SK-N-SH (cell line): Measurements from ENCODE around the gene TTYH3. TPM values are rescaled to one million over a fixed set of nuclear protein-coding genes. Genes with fewer than 3 reads are reported as not detected.

ENCODE experiments used
- CTCF ChIA-PET: fragments of 300-600, 350-600 bp; formaldehyde crosslinking; extraction: SDS; loops from one replicate; lab custom pipeline; 2021; lab: Yijun Ruan, JAX
- POLR2A ChIA-PET: fragments of 350-600 bp; sonication (Branson Sonifier 250); formaldehyde crosslinking; extraction: SDS; loops from one replicate; lab custom pipeline; 2020; ENCODE audit warnings: antibody characterized with exemption, inconsistent platforms; lab: Yijun Ruan, JAX
- DNase-seq: peaks from one replicate; pipeline ENCODE4 v3.0.0; 2012
- H2AFZ ChIP-seq: fragments of 200-600 bp; sonication (generic); 2 replicates; pipeline ENCODE4 v1.8.1; 2016; ENCODE audit warnings: antibody characterized with exemption, mild to moderate bottlenecking, low read depth
- H3F3A ChIP-seq: fragments of 200-600 bp; sonication (generic); replicated peaks from 2 replicates; pipeline ENCODE3; 2016; ENCODE audit warnings: antibody characterized with exemption, mild to moderate bottlenecking; ENCODE audit not compliant: insufficient read depth
- H3K27ac ChIP-seq, 2 experiments: fragments of 200-500 bp in 1 of 2; fragments of 200-600 bp in 1 of 2; sonication (Bioruptor generic) in 1 of 2; sonication (generic), shearing (Covaris generic) in 1 of 2; 2 replicates each; pipeline versions ENCODE4 v1.5.1 to v1.6.1; 2014 to 2016; ENCODE audit warnings: low read depth in 2 of 2, inconsistent platforms in 1 of 2, low read length in 1 of 2, mild to moderate bottlenecking in 1 of 2, mixed read lengths in 1 of 2
- H3K27me3 ChIP-seq: fragments of 200-600 bp; sonication (generic), shearing (Covaris generic); 2 replicates; pipeline ENCODE4 v1.6.1; 2016; ENCODE audit warnings: mixed run types; ENCODE audit not compliant: insufficient read depth
- H3K36me3 ChIP-seq, 2 experiments: fragments of 200-500 bp in 1 of 2; fragments of 200-600 bp in 1 of 2; sonication (Bioruptor generic) in 1 of 2; sonication (generic) in 1 of 2; replicated peaks in 1 of 2; 2 replicates each; pipeline versions ENCODE3 to v1.5.1; 2014 to 2016; ENCODE audit warnings: low read length in 1 of 2, mild to moderate bottlenecking in 1 of 2; ENCODE audit not compliant: insufficient read depth in 2 of 2, control insufficient read depth in 1 of 2
- H3K4me1 ChIP-seq, 2 experiments: fragments of 200-500 bp in 1 of 2; fragments of 200-600 bp in 1 of 2; sonication (Bioruptor generic) in 1 of 2; sonication (generic), shearing (Covaris generic) in 1 of 2; 2 replicates each; pipeline versions ENCODE4 v1.5.1 to v1.6.1; 2014 to 2016; ENCODE audit warnings: low read depth in 1 of 2, low read length in 1 of 2, mixed run types in 1 of 2; ENCODE audit not compliant: insufficient read depth in 2 of 2, control insufficient read depth in 1 of 2
- H3K4me2 ChIP-seq: fragments of 200-600 bp; sonication (generic), shearing (Covaris generic); 2 replicates; pipeline ENCODE4 v1.6.1; 2017; ENCODE audit warnings: mixed run types
- H3K4me3 ChIP-seq, 2 experiments: fragments of 200-500 bp in 1 of 2; fragments of 200-600 bp in 1 of 2; sonication (Bioruptor generic) in 1 of 2; sonication (generic), shearing (Covaris generic) in 1 of 2; 2 replicates each; pipeline versions ENCODE4 v1.5.1 to v1.8.1; 2014 to 2016; ENCODE audit warnings: low read depth in 2 of 2, inconsistent platforms in 1 of 2, low read length in 1 of 2, mild to moderate bottlenecking in 1 of 2, mixed read lengths in 1 of 2, moderate library complexity in 1 of 2
- H3K79me2 ChIP-seq: fragments of 200-600 bp; sonication (generic); 2 replicates; pipeline ENCODE4 v1.8.1; 2017; ENCODE audit warnings: mild to moderate bottlenecking; ENCODE audit not compliant: insufficient read depth
- H3K9ac ChIP-seq: fragments of 200-600 bp; sonication (generic); 2 replicates; pipeline ENCODE4 v1.6.1; 2017; ENCODE audit warnings: mixed run types
- H3K9me2 ChIP-seq: fragments of 200-600 bp; sonication (generic); 2 replicates; pipeline ENCODE4 v1.6.1; 2017; ENCODE audit warnings: mixed run types
- H3K9me3 ChIP-seq: fragments of 200-600 bp; sonication (generic); 2 replicates; pipeline ENCODE4 v1.6.1; 2017; ENCODE audit warnings: mixed run types, mild to moderate bottlenecking, moderate library complexity
- H4K20me1 ChIP-seq: fragments of 200-600 bp; sonication (generic); 2 replicates; pipeline ENCODE4 v1.6.1; 2017; ENCODE audit warnings: mild to moderate bottlenecking, mixed run types; ENCODE audit not compliant: insufficient read depth
- ELF1 ChIP-seq: IDR thresholded peaks from 2 replicates; pipeline ENCODE4 v1.4.0; 2012
- EZH2phosphoT487 ChIP-seq: fragments of 200-600 bp; sonication (generic); IDR thresholded peaks from 2 replicates; pipeline ENCODE4 v1.6.1; 2017; ENCODE audit warnings: low read depth, mixed run types, mild to moderate bottlenecking, antibody characterized with exemption, moderate library complexity, borderline replicate concordance
- IRF3 ChIP-seq: fragments of 150-350 bp; IDR thresholded peaks from 2 replicates; pipeline ENCODE4 v1.6.1; 2016; ENCODE audit warnings: mild to moderate bottlenecking, low read depth, low read length
- MXI1 ChIP-seq: IDR thresholded peaks from 2 replicates; pipeline ENCODE4 v1.6.1; 2012; ENCODE audit warnings: mild to moderate bottlenecking, low read depth, low read length, improper control_type of control experiment
- RAD21 ChIP-seq: IDR thresholded peaks from 2 replicates; pipeline ENCODE4 v1.6.1; 2012; ENCODE audit warnings: mild to moderate bottlenecking, low read length
- RXRA ChIP-seq: IDR thresholded peaks from 2 replicates; pipeline ENCODE4 v1.4.0; 2012; ENCODE audit warnings: low read depth, mild to moderate bottlenecking, borderline replicate concordance
- SMC3 ChIP-seq: IDR thresholded peaks from 2 replicates; pipeline ENCODE4 v1.6.1; 2012; ENCODE audit warnings: low read depth, low read length, improper control_type of control experiment
- ZBTB33 ChIP-seq: IDR thresholded peaks from 2 replicates; pipeline ENCODE4 v1.4.0; 2012; ENCODE audit warnings: low read depth, borderline replicate concordance
- WGBS: methylation state at CpG from one replicate; pipeline ENCODE4 v1.1.6; 2017; ENCODE audit warnings: low lambda C conversion rate; 5-methylcytosine and 5-hydroxymethylcytosine counted together
- polyA plus RNA-seq, 3 experiments: library from polyadenylated mRNA; depleted of rRNA; stranded (reverse); fragments of >200 nt; gene quantifications; 2 replicates each; pipeline ENCODE4 v1.2.3, GENCODE V29; 2012
- TF ChIP-seq, protein P1 (sequence below): fragments of 200-600 bp; sonication (generic); IDR thresholded peaks from 2 replicates; pipeline ENCODE4 v1.6.1; 2017; ENCODE audit warnings: antibody characterized with exemption, mild to moderate bottlenecking, moderate library complexity

The TTYH3 gene
- polyA plus RNA-seq, 1 of the 3 experiments (the other 2 are of a cell fraction): 105 TPM

GRCh38 chr7:2680792-2681490 lies 49.2 kb downstream of the TTYH3 start:
- 40% methylated on average over 19 of the region's 27 CpGs for WGBS
- POLR2A ChIA-PET: no interaction called here
- no peaks in the 10 kb centered on the region for H3K9me3 ChIP-seq

More at GRCh38 chr7:2680792-2681490, 49.2 kb downstream of the TTYH3 start:
- no peak overlapping the region for H3K9ac ChIP-seq
- peak; percentile 94 for DNase-seq
- CTCF ChIA-PET: interaction anchor here (0.6 to 15.8 kb wide), 35 partner anchors 8 to 230 kb away, joined by 3 to 204 read pairs (median 5); partner anchors contain the start of genes AMZ1 and BRAT1
- no peaks in the 10 kb centered on the region for H3F3A ChIP-seq
- no peak for TF ChIP-seq ELF1
- peak; percentile 82 for TF ChIP-seq RAD21
- TF ChIP-seq SMC3: peak; percentile 86
- TF ChIP-seq MXI1: peak; percentile 28; the same call in 1 of the 2 replicates
- no peak for TF ChIP-seq IRF3
- no peak for TF ChIP-seq ZBTB33
- TF ChIP-seq EZH2phosphoT487: no peak
- no peak for TF ChIP-seq RXRA
- TF ChIP-seq, protein P1, sequence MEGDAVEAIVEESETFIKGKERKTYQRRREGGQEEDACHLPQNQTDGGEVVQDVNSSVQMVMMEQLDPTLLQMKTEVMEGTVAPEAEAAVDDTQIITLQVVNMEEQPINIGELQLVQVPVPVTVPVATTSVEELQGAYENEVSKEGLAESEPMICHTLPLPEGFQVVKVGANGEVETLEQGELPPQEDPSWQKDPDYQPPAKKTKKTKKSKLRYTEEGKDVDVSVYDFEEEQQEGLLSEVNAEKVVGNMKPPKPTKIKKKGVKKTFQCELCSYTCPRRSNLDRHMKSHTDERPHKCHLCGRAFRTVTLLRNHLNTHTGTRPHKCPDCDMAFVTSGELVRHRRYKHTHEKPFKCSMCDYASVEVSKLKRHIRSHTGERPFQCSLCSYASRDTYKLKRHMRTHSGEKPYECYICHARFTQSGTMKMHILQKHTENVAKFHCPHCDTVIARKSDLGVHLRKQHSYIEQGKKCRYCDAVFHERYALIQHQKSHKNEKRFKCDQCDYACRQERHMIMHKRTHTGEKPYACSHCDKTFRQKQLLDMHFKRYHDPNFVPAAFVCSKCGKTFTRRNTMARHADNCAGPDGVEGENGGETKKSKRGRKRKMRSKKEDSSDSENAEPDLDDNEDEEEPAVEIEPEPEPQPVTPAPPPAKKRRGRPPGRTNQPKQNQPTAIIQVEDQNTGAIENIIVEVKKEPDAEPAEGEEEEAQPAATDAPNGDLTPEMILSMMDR: peak; percentile 76
- H3K36me3 ChIP-seq: no peaks in the 10 kb centered on the region
- H3K27ac ChIP-seq: no peak overlapping the region
- no peaks in the 10 kb centered on the region for H3K9me2 ChIP-seq
- H3K27me3 ChIP-seq: peaks cover 11% of the 10 kb centered on the region; the same call in 1 of the 2 replicates
- H3K4me3 ChIP-seq: no peak overlapping the region; a peak in 1 of 4 replicates
- no peak overlapping the region for H2AFZ ChIP-seq
- H3K79me2 ChIP-seq: no peaks in the 10 kb centered on the region
- H3K4me1 ChIP-seq: peaks cover 0 to 3% of the 10 kb centered on the region in 2 experiments; a peak in 1 of 4 replicates
- no peak overlapping the region for H3K4me2 ChIP-seq
- no peaks in the 10 kb centered on the region for H4K20me1 ChIP-seq
